Measurements from ENCODE around the gene TMPRSS11E.
"Not testable (repeated sequence)": the region's sequence is repeated elsewhere in the genome, so short reads cannot be mapped to it uniquely, and the experiment has no call there.

GRCh38 chr4:68522232-68522631, 75.0 kb downstream of the TMPRSS11E start:
- TF ChIP-seq CTCF (IDR thresholded peaks at IDR 0.05; ENCODE audit: low read depth, low read length); EZH2phosphoT487 (IDR thresholded peaks at IDR 0.05; ENCODE audit: low read depth): not testable (repeated sequence)
